NCI-H2227 treated with DMSO at 0.1 percent for 48 hours (cell line): ENCODE data around the gene GGTLC1.

ENCODE experiments used
- DNase-seq: peaks from one replicate; lab custom pipeline; 2025; lab: John Stamatoyannopoulos, UW

The GGTLC1 gene

DNA sequence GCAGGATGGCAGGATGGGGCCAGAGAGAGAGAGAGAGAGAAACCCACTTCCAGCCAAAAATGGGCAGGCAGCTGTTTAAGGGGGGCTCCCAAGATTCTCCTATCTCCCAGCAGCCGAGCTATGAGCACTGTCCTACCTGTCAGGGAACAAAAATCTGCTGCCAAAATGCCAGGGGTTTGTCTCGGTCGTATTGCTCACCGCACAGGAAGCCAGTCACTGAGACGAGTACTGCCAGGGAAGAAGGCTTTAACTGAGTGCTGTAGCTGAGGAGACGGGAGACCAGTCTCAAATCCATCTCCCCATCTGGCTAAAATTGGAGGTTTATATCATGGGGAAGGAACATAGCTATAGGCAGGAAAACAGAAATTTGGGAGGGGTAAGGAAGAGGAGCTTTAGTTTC, 22.3 kb downstream of the GGTLC1 start:
- no peak for DNase-seq

GRCh38 chr20:23963941-23964340, 24.6 kb downstream of the GGTLC1 start:
- no peak for DNase-seq

- no peak for DNase-seq
These were observed 26.3 kb downstream of the GGTLC1 start for GRCh38 chr20:23962272-23962671.

DNA sequence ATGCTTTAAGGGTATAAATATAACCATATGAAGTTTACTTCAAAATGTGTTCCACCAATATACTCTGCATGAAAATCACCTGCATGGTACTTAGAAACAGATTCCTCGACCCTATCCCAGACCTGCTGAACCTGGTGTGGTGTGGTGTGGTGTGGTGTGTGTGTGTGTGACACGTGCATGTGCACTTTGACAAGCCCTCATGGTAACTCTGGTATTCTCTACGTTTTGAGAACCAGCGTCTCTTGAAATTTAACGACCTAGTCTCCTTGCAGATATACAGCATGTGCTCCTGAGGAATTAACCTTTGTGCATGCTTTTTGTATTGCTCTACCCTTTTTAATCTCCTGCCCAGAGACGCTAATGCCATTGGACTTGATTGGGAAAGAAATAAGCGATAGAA, 29.5 kb downstream of the GGTLC1 start:
- DNase-seq = no peak

GRCh38 chr20:23955896-23956295, 32.7 kb downstream of the GGTLC1 start:
- DNase-seq = no peak

GRCh38 chr20:23954008-23954745, 34.4 kb downstream of the GGTLC1 start:
- no peak for DNase-seq

DNA sequence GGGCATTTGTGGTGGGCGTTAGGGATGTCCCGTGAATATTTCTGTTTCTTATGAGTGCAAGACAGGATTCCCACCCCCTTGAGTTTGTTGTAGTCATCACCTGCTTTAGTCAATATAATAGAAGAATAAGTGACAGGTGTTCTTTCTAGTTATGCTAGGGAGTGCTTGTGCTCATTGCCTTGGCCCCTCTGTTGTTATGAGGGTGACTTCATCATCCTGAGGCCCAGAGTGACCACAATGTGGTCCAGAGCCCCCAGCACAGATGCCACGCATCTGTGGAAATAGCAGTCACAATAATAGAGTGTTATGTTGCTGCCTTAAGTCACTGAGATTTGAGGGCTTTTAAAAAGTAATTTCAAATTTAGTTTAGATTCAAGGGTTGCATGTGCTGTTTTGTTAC, 42.4 kb downstream of the GGTLC1 start:
- DNase-seq = no peak

DNA sequence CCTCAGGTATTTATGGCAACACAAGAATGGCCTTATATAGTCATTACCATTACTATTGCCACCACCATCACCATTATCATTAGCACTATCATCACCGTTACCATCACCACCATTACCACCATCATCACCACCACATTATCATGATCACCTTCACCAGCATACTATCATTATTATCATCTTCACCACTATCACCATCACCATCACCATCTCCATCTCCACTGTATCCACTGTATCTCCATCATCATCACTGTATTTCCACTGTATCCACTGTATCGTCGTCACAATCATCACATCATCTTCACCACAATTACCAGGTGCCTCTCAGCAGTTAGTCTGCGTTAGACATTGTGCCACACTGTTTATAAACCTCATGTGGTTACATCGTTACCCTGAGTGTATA, 45.3 kb downstream of the GGTLC1 start:
- DNase-seq = no peak

- DNase-seq = no peak
These were observed 48.9 kb downstream of the GGTLC1 start for GRCh38 chr20:23939641-23940040.

DNA sequence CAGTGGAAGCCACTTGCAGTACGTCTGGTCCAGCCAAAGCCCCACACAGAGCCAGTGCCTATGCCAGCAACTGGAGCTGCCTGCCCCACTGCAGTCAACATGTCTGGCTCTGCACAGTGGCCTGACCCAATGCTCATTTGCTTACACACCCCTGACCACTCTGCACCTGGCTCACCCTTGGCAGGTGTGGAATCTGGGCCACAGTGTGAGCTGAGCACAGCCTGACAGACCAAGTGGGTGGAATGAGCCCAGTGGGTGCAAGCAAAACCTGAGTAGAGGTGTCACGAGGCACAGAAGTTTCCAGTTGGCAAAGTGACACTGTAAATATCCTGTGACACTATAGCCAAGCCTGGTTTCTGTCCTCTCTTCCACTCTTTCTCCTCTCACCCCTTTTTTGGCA, 49.5 kb downstream of the GGTLC1 start:
- no peak for DNase-seq

GRCh38 chr20:23938118-23938438, 50.5 kb downstream of the GGTLC1 start:
- DNase-seq = no peak

DNA sequence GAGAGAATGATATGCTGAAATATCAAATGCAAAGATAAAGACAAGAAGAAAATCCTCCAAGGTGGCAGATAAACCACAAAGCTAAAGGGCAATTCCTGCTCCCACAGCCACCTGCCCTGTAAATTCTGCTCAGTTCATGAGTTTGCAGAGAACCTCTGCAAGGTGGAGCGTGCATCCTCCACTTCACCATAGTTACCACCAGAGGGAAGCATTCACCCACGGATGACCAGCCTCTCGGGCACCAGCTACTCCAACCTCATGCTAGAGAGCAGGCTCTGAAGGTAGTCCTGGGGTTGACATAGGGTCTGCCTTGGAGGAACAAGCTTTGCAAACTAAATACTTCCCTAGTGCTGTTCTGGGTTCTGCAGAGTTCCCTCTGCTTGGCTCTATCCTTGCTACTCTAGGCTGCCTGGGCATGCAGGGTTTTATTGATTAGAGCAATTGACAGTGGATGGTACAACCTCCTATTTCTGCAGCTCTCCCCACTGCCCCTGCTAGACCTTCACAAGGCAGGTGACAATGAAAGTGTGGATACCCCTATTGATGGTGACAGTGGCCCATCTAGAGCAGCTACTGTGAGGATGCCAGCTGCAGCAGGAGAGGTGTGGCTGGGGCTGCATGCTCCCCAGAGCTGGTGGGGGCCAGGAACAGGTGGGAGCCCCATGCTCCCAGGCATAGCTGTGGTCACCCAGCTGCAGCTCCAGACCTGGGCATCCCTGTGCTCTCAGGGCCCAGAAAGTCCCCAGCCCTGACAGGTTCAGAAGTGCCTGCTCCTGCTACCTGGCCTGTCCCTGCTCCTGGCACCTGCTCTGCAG, 51.1 kb downstream of the GGTLC1 start:
- no peak for DNase-seq
